WTC11 (cell line): ENCODE measurements around the gene MARK3. TPM values are rescaled to one million over a fixed set of nuclear protein-coding genes. Genes with fewer than 3 reads are reported as not detected.

Source experiments
- ATF1 ChIP-seq: sonication (generic); formaldehyde crosslinking; IDR thresholded peaks from 2 replicates; pipeline ENCODE4 v1.8.1; 2023; ENCODE audit warnings: mild to moderate bottlenecking, moderate library complexity, missing genetic modification reagents
- ATF3 ChIP-seq: sonication (generic); formaldehyde crosslinking; conservative IDR thresholded peaks from 2 replicates; pipeline ENCODE4 v1.8.1; 2022; ENCODE audit warnings: mild to moderate bottlenecking, missing genetic modification reagents
- CREM ChIP-seq: sonication (generic); formaldehyde crosslinking; IDR thresholded peaks from 2 replicates; pipeline ENCODE4 v1.8.1; 2022; ENCODE audit warnings: mild to moderate bottlenecking, missing genetic modification reagents, moderate library complexity
- CTCF ChIP-seq: fragments of 200-600 bp; IDR thresholded peaks from 2 replicates; pipeline ENCODE4 v1.8.0; 2022; ENCODE audit warnings: antibody characterized with exemption
- ELF4 ChIP-seq: sonication (generic); formaldehyde crosslinking; IDR thresholded peaks from 2 replicates; pipeline ENCODE4 v1.8.1; 2022; ENCODE audit warnings: low read depth, mild to moderate bottlenecking, moderate library complexity, missing genetic modification reagents
- EMX1 ChIP-seq: fragments of 250-450 bp; sonication (Bioruptor Pico); IDR thresholded peaks from 2 replicates; pipeline ENCODE4 v1.8.0; 2021; ENCODE audit warnings: mild to moderate bottlenecking
- ETV6 ChIP-seq: sonication (generic); formaldehyde crosslinking; IDR thresholded peaks from 2 replicates; pipeline ENCODE4 v1.8.1; 2022; ENCODE audit warnings: mild to moderate bottlenecking, missing genetic modification reagents
- FOXJ3 ChIP-seq: sonication (generic); formaldehyde crosslinking; IDR thresholded peaks from 2 replicates; pipeline ENCODE4 v1.9.0; 2021; ENCODE audit warnings: missing genetic modification reagents, mild to moderate bottlenecking, borderline replicate concordance
- HMGA2 ChIP-seq: fragments of 250-450 bp; sonication (Bioruptor Pico); IDR thresholded peaks from 2 replicates; pipeline ENCODE4 v1.4.0; 2021; ENCODE audit warnings: mild to moderate bottlenecking, moderate library complexity
- JUN ChIP-seq: sonication (generic); formaldehyde crosslinking; IDR thresholded peaks from 2 replicates; pipeline ENCODE4 v1.8.0; 2023; ENCODE audit warnings: mild to moderate bottlenecking, missing genetic modification reagents
- KAT7 ChIP-seq: sonication (generic); formaldehyde crosslinking; IDR thresholded peaks from 2 replicates; pipeline ENCODE4 v1.8.1; 2023; ENCODE audit warnings: missing genetic modification reagents, mild to moderate bottlenecking, borderline replicate concordance
- MYBL2 ChIP-seq: sonication (generic); formaldehyde crosslinking; IDR thresholded peaks from 2 replicates; pipeline ENCODE4 v1.8.1; 2023; ENCODE audit warnings: mild to moderate bottlenecking, moderate library complexity, missing genetic modification reagents
- NR2C2 ChIP-seq: sonication (generic); formaldehyde crosslinking; IDR thresholded peaks from 2 replicates; pipeline ENCODE4 v1.8.0; 2022; ENCODE audit warnings: mild to moderate bottlenecking, missing genetic modification reagents
- NR3C1 ChIP-seq: sonication (generic); formaldehyde crosslinking; conservative IDR thresholded peaks from 2 replicates; pipeline ENCODE4 v1.8.1; 2023; ENCODE audit warnings: low read depth, mild to moderate bottlenecking, missing genetic modification reagents
- RORB ChIP-seq: fragments of 250-450 bp; sonication (Bioruptor Pico); IDR thresholded peaks from 2 replicates; pipeline ENCODE4 v1.9.0; 2021; ENCODE audit warnings: mild to moderate bottlenecking
- SMAD3 ChIP-seq: sonication (generic); formaldehyde crosslinking; IDR thresholded peaks from 2 replicates; pipeline ENCODE4 v1.8.0; 2022; ENCODE audit warnings: missing genetic modification reagents, mild to moderate bottlenecking, borderline replicate concordance
- SOX15 ChIP-seq: fragments of 250-450 bp; sonication (Bioruptor Pico); IDR thresholded peaks from 2 replicates; pipeline ENCODE4 v1.9.0; 2021; ENCODE audit warnings: mild to moderate bottlenecking
- TEAD1 ChIP-seq: sonication (generic); formaldehyde crosslinking; IDR thresholded peaks from 2 replicates; pipeline ENCODE4 v1.8.0; 2022; ENCODE audit warnings: mild to moderate bottlenecking, missing genetic modification reagents
- TEAD4 ChIP-seq: sonication (generic); formaldehyde crosslinking; IDR thresholded peaks from 2 replicates; pipeline ENCODE4 v1.8.0; 2022; ENCODE audit warnings: mild to moderate bottlenecking, missing genetic modification reagents
- TP53 ChIP-seq: sonication (generic); formaldehyde crosslinking; IDR thresholded peaks from 2 replicates; pipeline ENCODE4 v1.8.1; 2023; ENCODE audit warnings: mild to moderate bottlenecking, missing genetic modification reagents
- ZBTB21 ChIP-seq: sonication (generic); formaldehyde crosslinking; IDR thresholded peaks from 2 replicates; pipeline ENCODE4 v1.8.1; 2023; ENCODE audit warnings: mild to moderate bottlenecking, missing genetic modification reagents, borderline replicate concordance
- ZMAT4 ChIP-seq: fragments of 250-450 bp; sonication (Bioruptor Pico); IDR thresholded peaks from 2 replicates; pipeline ENCODE4 v1.9.0; 2021; ENCODE audit warnings: mild to moderate bottlenecking
- ZNF121 ChIP-seq: sonication (generic); formaldehyde crosslinking; IDR thresholded peaks from 2 replicates; pipeline ENCODE4 v1.8.0; 2023; ENCODE audit warnings: missing genetic modification reagents
- ZNF219 ChIP-seq: sonication (generic); formaldehyde crosslinking; IDR thresholded peaks from 2 replicates; pipeline ENCODE4 v1.8.0; 2023; ENCODE audit warnings: missing genetic modification reagents, mild to moderate bottlenecking, borderline replicate concordance
- ZNF232 ChIP-seq: sonication (generic); formaldehyde crosslinking; IDR thresholded peaks from 2 replicates; pipeline ENCODE4 v1.8.0; 2022; ENCODE audit warnings: mild to moderate bottlenecking, missing genetic modification reagents
- ZNF317 ChIP-seq: sonication (generic); formaldehyde crosslinking; IDR thresholded peaks from 2 replicates; pipeline ENCODE4 v1.8.1; 2023; ENCODE audit warnings: low read depth, mild to moderate bottlenecking, moderate library complexity, missing genetic modification reagents, borderline replicate concordance
- ZNF396 ChIP-seq: fragments of 250-450 bp; sonication (Bioruptor Pico); IDR thresholded peaks from 2 replicates; pipeline ENCODE4 v1.8.0; 2021; ENCODE audit warnings: mild to moderate bottlenecking, moderate library complexity, borderline replicate concordance
- ZNF416 ChIP-seq: fragments of 250-450 bp; sonication (Bioruptor Pico); IDR thresholded peaks from 2 replicates; pipeline ENCODE4 v1.9.0; 2021; ENCODE audit warnings: mild to moderate bottlenecking, inconsistent platforms
- ZNF671 ChIP-seq: fragments of 250-450 bp; sonication (Bioruptor Pico); IDR thresholded peaks from 2 replicates; pipeline ENCODE4 v1.8.0; 2021; ENCODE audit warnings: mild to moderate bottlenecking
- total RNA-seq: library from RNA; stranded (reverse); gene quantifications from 3 replicates; pipeline ENCODE4 v1.2.3, GENCODE V29; 2021
- TF ChIP-seq, protein P1 (sequence below): sonication (generic); formaldehyde crosslinking; IDR thresholded peaks from 2 replicates; pipeline ENCODE4 v1.8.1; 2022; ENCODE audit warnings: low read depth, mild to moderate bottlenecking, moderate library complexity, missing genetic modification reagents, borderline replicate concordance
- TF ChIP-seq, protein P2 (sequence below): sonication (generic); formaldehyde crosslinking; IDR thresholded peaks from 2 replicates; pipeline ENCODE4 v1.8.1; 2023; ENCODE audit warnings: mild to moderate bottlenecking, missing genetic modification reagents, moderate library complexity
- TF ChIP-seq, protein P3 (sequence below): sonication (generic); formaldehyde crosslinking; IDR thresholded peaks from 2 replicates; pipeline ENCODE4 v1.8.1; 2022; ENCODE audit warnings: mild to moderate bottlenecking, moderate library complexity, missing genetic modification reagents
- TF ChIP-seq, protein P4 (sequence below): sonication (generic); formaldehyde crosslinking; IDR thresholded peaks from 2 replicates; pipeline ENCODE4 v1.8.1; 2022; ENCODE audit warnings: missing genetic modification reagents, borderline replicate concordance
- TF ChIP-seq, protein P5 (sequence below): sonication (generic); formaldehyde crosslinking; IDR thresholded peaks from 2 replicates; pipeline ENCODE4 v1.8.1; 2022; ENCODE audit warnings: mild to moderate bottlenecking, missing genetic modification reagents, moderate library complexity, borderline replicate concordance

Gene MARK3
- total RNA-seq, 1 experiment from 2014 or later, result 93.7 TPM

- TF ChIP-seq, protein P1, sequence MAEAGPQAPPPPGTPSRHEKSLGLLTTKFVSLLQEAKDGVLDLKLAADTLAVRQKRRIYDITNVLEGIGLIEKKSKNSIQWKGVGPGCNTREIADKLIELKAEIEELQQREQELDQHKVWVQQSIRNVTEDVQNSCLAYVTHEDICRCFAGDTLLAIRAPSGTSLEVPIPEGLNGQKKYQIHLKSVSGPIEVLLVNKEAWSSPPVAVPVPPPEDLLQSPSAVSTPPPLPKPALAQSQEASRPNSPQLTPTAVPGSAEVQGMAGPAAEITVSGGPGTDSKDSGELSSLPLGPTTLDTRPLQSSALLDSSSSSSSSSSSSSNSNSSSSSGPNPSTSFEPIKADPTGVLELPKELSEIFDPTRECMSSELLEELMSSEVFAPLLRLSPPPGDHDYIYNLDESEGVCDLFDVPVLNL (CRISPR knock-in tag), result no peak
- TF ChIP-seq ZNF317 (CRISPR knock-in tag) (no peak), HMGA2 (CRISPR knock-in tag) (no peak), SOX15 (CRISPR knock-in tag) (no peak), CTCF (no peak), ZNF396 (no peak), ZBTB21 (CRISPR knock-in tag) (peak; percentile 86), TEAD1 (CRISPR knock-in tag) (no peak), ZNF121 (no peak), JUN (CRISPR knock-in tag) (0 out of 2 replicates have a peak, but pooled peaks have one; percentile 14), ZNF416 (CRISPR knock-in tag) (no peak), ELF4 (CRISPR knock-in tag) (0 out of 2 replicates have a peak, but pooled peaks have one; percentile 50), CREM (CRISPR knock-in tag) (peak; percentile 50; the same call in 1 of the 2 replicates), KAT7 (no peak), ATF3 (CRISPR knock-in tag) (no peak), ZMAT4 (CRISPR knock-in tag) (no peak), FOXJ3 (CRISPR knock-in tag) (no peak), ATF1 (0 out of 2 replicates have a peak, but pooled peaks have one; percentile 55), MYBL2 (no peak), ZNF219 (CRISPR knock-in tag) (no peak), NR2C2 (CRISPR knock-in tag) (no peak), ETV6 (CRISPR knock-in tag) (no peak), SMAD3 (CRISPR knock-in tag) (no peak), NR3C1 (no peak), ZNF671 (no peak), RORB (CRISPR knock-in tag) (no peak), EMX1 (no peak), ZNF232 (CRISPR knock-in tag) (peak; percentile 30; the same call in 1 of the 2 replicates), TEAD4 (CRISPR knock-in tag) (no peak), TP53 (0 out of 2 replicates have a peak, but pooled peaks have one; percentile 31)
- TF ChIP-seq, protein P2, sequence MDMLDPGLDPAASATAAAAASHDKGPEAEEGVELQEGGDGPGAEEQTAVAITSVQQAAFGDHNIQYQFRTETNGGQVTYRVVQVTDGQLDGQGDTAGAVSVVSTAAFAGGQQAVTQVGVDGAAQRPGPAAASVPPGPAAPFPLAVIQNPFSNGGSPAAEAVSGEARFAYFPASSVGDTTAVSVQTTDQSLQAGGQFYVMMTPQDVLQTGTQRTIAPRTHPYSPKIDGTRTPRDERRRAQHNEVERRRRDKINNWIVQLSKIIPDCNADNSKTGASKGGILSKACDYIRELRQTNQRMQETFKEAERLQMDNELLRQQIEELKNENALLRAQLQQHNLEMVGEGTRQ (CRISPR knock-in tag), result no peak
- TF ChIP-seq, protein P3, sequence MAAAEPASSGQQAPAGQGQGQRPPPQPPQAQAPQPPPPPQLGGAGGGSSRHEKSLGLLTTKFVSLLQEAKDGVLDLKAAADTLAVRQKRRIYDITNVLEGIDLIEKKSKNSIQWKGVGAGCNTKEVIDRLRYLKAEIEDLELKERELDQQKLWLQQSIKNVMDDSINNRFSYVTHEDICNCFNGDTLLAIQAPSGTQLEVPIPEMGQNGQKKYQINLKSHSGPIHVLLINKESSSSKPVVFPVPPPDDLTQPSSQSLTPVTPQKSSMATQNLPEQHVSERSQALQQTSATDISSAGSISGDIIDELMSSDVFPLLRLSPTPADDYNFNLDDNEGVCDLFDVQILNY (CRISPR knock-in tag), result peak; percentile 69
- TF ChIP-seq, protein P4, sequence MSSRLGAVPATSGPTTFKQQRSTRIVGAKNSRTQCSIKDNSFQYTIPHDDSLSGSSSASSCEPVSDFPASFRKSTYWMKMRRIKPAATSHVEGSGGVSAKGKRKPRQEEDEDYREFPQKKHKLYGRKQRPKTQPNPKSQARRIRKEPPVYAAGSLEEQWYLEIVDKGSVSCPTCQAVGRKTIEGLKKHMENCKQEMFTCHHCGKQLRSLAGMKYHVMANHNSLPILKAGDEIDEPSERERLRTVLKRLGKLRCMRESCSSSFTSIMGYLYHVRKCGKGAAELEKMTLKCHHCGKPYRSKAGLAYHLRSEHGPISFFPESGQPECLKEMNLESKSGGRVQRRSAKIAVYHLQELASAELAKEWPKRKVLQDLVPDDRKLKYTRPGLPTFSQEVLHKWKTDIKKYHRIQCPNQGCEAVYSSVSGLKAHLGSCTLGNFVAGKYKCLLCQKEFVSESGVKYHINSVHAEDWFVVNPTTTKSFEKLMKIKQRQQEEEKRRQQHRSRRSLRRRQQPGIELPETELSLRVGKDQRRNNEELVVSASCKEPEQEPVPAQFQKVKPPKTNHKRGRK (CRISPR knock-in tag), result no peak
- TF ChIP-seq, protein P5, sequence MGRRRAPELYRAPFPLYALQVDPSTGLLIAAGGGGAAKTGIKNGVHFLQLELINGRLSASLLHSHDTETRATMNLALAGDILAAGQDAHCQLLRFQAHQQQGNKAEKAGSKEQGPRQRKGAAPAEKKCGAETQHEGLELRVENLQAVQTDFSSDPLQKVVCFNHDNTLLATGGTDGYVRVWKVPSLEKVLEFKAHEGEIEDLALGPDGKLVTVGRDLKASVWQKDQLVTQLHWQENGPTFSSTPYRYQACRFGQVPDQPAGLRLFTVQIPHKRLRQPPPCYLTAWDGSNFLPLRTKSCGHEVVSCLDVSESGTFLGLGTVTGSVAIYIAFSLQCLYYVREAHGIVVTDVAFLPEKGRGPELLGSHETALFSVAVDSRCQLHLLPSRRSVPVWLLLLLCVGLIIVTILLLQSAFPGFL (CRISPR knock-in tag), result no peak
These were observed 136.8 kb downstream of the MARK3 start (continued) for GRCh38 chr14:103521951-103522563.
